ENCODE data around the gene SERPINB3. TPM values are rescaled to one million over a fixed set of nuclear protein-coding genes. Genes with fewer than 3 reads are reported as not detected.

Gene SERPINB3
- total and polyA plus RNA-seq, 4 donors: 0.05 TPM; not detected in 3

GRCh38 chr18:63606526-63606925, 55.2 kb downstream of the SERPINB3 start:
- Histone ChIP-seq H3K27me3 (ENCODE audit: control insufficient read depth in 4 of 4, insufficient read depth in 4 of 4, low read length in 3 of 4) (peaks cover 0 to 4% (median 0%) of the 10 kb centered on the region in 4 donors), H3K9ac (ENCODE audit: low read depth in 1 of 2, low read length in 2 of 2) (no peak overlapping the region), H3K27ac (ENCODE audit: low read depth in 1 of 2, low read length in 2 of 2) (no peak overlapping the region), H3K36me3 (ENCODE audit: control insufficient read depth in 4 of 4, insufficient read depth in 3 of 4, low read depth in 1 of 4, low read length in 3 of 4) (no peaks in the 10 kb centered on the region), H3K9me3 (ENCODE audit: control insufficient read depth in 4 of 4, low read length in 3 of 4) (no peaks in the 10 kb centered on the region), H3K4me1 (ENCODE audit: control insufficient read depth in 4 of 4, insufficient read depth in 4 of 4, low read length in 3 of 4) (no peaks in the 10 kb centered on the region), H3K4me3 (ENCODE audit: low read depth in 1 of 3, low read length in 3 of 3) (no peak overlapping the region)
- 82% methylated on average over 3 of the region's 3 CpGs for WGBS
- no peak for TF ChIP-seq FOXA2 (IDR thresholded peaks at IDR 0.05)
- DNase-seq (ENCODE audit: low spot score): no peak

Other genes with a start within 250 kb of the SERPINB3 start
- gene VPS4B, start 239.4 kb downstream of the SERPINB3 start, total RNA-seq: 10 to 100 TPM; 18.6 to 20.6 TPM
- gene VPS4B, start 239.4 kb downstream of the SERPINB3 start, polyA plus RNA-seq: 10 to 100 TPM; 12.2 to 17.7 TPM
- not detected for gene SERPINB5, start 184.9 kb downstream of the SERPINB3 start, total RNA-seq
- gene SERPINB5, start 184.9 kb downstream of the SERPINB3 start, polyA plus RNA-seq: under 1 TPM in 1 of 2 donors, not detected in 1; 0.05 TPM
- gene SERPINB12, start 119.5 kb downstream of the SERPINB3 start, total RNA-seq: not detected
- not detected for gene SERPINB12, start 119.5 kb downstream of the SERPINB3 start, polyA plus RNA-seq
- gene SERPINB13, start 74.5 kb downstream of the SERPINB3 start, total RNA-seq: not detected
- gene SERPINB13, start 74.5 kb downstream of the SERPINB3 start, polyA plus RNA-seq: not detected
- not detected for gene SERPINB4, start 17.6 kb downstream of the SERPINB3 start, total RNA-seq
- not detected for gene SERPINB4, start 17.6 kb downstream of the SERPINB3 start, polyA plus RNA-seq
- under 1 TPM in 1 of 2 donors, not detected in 1; 0.47 TPM for gene SERPINB11, start 41.1 kb upstream of the SERPINB3 start, total RNA-seq
- gene SERPINB11, start 41.1 kb upstream of the SERPINB3 start, polyA plus RNA-seq: not detected
- gene SERPINB7, start 113.5 kb upstream of the SERPINB3 start, total RNA-seq: not detected
- gene SERPINB7, start 113.5 kb upstream of the SERPINB3 start, polyA plus RNA-seq: not detected
- gene SERPINB2, start 225.8 kb upstream of the SERPINB3 start, total RNA-seq: 1 to 10 TPM in 1 of 2 donors, not detected in 1; 1.7 TPM
- gene SERPINB2, start 225.8 kb upstream of the SERPINB3 start, polyA plus RNA-seq: under 1 TPM in 1 of 2 donors, not detected in 1; 0.02 TPM
- gene SERPINB10, start 246.1 kb upstream of the SERPINB3 start, total RNA-seq: 1 to 10 TPM in 1 of 2 donors, not detected in 1; 4.6 TPM
- gene SERPINB10, start 246.1 kb upstream of the SERPINB3 start, polyA plus RNA-seq: not detected

Measured in liver (tissue), 9 donors.